MM.1S (cell line): Measurements from ENCODE around the gene PTPRK.

Experiments used
- DNase-seq: peaks from one replicate; pipeline ENCODE4 v3.0.0-alpha.2; 2015
- H2AFZ ChIP-seq: fragments of 300-600 bp; sonication (generic); 2 replicates; pipeline ENCODE4 v1.6.0; 2016; ENCODE audit warnings: antibody characterized with exemption, low read length
- H3F3A ChIP-seq: fragments of 300-600 bp; sonication (generic); 2 replicates; pipeline ENCODE4 v1.6.1; 2016; ENCODE audit warnings: mild to moderate bottlenecking, antibody characterized with exemption, low read length, moderate library complexity, mixed read lengths; ENCODE audit not compliant: insufficient read depth
- H3K27ac ChIP-seq: fragments of 300-600 bp; sonication (generic); 2 replicates; pipeline ENCODE4 v1.5.1; 2016; ENCODE audit warnings: mild to moderate bottlenecking, low read length
- H3K27me3 ChIP-seq: fragments of 300-600 bp; sonication (generic); replicated peaks from 2 replicates; pipeline ENCODE4 v1.6.0; 2016; ENCODE audit warnings: low read length; ENCODE audit not compliant: insufficient read depth
- H3K36me3 ChIP-seq: fragments of 300-600 bp; sonication (generic); replicated peaks from 2 replicates; pipeline ENCODE4 v1.6.1; 2016; ENCODE audit warnings: mild to moderate bottlenecking, low read length, mixed read lengths; ENCODE audit not compliant: insufficient read depth
- H3K4me1 ChIP-seq: fragments of 300-600 bp; sonication (generic); 2 replicates; pipeline ENCODE4 v1.6.1; 2016; ENCODE audit warnings: low read length, mixed read lengths
- H3K4me2 ChIP-seq: fragments of 300-600 bp; sonication (generic); 2 replicates; pipeline ENCODE4 v1.6.0; 2016; ENCODE audit warnings: low read depth, low read length
- H3K4me3 ChIP-seq: fragments of 300-600 bp; sonication (generic); 2 replicates; pipeline ENCODE4 v1.5.1; 2016; ENCODE audit warnings: low read length, mixed read lengths
- H3K79me2 ChIP-seq: fragments of 300-600 bp; sonication (generic); 2 replicates; pipeline ENCODE4 v1.6.1; 2016; ENCODE audit warnings: mixed run types, low read length, mixed read lengths
- H3K9ac ChIP-seq: fragments of 300-600 bp; sonication (generic); 2 replicates; pipeline ENCODE4 v1.6.1; 2016; ENCODE audit warnings: low read length, mixed read lengths
- H3K9me2 ChIP-seq: fragments of 300-600 bp; sonication (generic); replicated peaks from 2 replicates; pipeline ENCODE4 v1.6.1; 2016; ENCODE audit warnings: mild to moderate bottlenecking, low read length, mixed read lengths; ENCODE audit not compliant: insufficient read depth
- H3K9me3 ChIP-seq: fragments of 300-600 bp; sonication (generic); replicated peaks from 2 replicates; pipeline ENCODE4 v1.6.1; 2016; ENCODE audit warnings: mild to moderate bottlenecking, low read length, mixed read lengths; ENCODE audit not compliant: insufficient read depth
- H4K20me1 ChIP-seq: fragments of 300-600 bp; sonication (generic); 2 replicates; pipeline ENCODE4 v1.6.1; 2016; ENCODE audit warnings: mild to moderate bottlenecking, low read length, moderate library complexity, mixed read lengths; ENCODE audit not compliant: insufficient read depth
- EZH2 ChIP-seq: fragments of 300-600 bp; sonication (generic); optimal IDR thresholded peaks from 2 replicates; pipeline ENCODE3; 2017; ENCODE audit warnings: low read depth, mild to moderate bottlenecking, antibody characterized with exemption, low read length, mixed read lengths
- EZH2phosphoT487 ChIP-seq: fragments of 300-600 bp; sonication (generic); IDR thresholded peaks from 2 replicates; pipeline ENCODE4 v1.6.1; 2018; ENCODE audit warnings: antibody characterized with exemption, low read length
- TF ChIP-seq, protein P1 (sequence below): fragments of 300-600 bp; sonication (generic); IDR thresholded peaks from 2 replicates; pipeline ENCODE4 v1.5.1; 2016; ENCODE audit warnings: antibody characterized with exemption, low read length, mixed read lengths

The PTPRK gene

DNA sequence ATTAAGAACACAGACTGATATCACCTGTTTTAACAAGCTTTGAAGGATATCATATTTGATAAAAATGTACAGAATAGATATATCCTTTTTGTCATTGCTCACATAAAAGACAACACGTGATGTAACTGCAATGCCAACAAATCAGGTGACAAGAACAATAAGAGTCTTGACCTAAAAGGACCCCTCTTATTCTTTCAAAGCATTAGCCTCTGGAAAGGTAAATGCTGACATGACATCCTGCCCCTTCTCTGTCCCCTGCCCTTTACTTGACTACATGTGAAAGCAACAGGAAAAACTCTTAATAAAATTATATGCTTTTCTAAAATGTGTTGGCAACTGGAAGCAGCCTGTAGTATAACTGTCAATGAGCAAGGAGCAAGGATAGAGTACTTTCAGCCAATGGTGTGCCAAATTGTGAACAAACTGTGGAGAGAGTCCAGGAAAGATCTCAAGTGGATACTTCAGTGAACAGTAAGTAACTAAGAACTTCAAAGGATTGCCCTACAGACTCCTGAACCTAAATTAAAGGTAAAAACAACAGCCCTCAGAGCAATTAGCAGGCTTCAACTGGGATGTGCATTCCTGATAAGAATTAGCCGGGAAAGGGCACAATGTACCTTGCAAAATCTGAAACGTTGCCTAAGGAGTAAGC, 16.3 kb downstream of the PTPRK start:
- H4K20me1 ChIP-seq = no peaks in the 10 kb centered on the region
- H3K36me3 ChIP-seq = no peaks in the 10 kb centered on the region
- no peak overlapping the region for H3K4me3 ChIP-seq
- H3K27ac ChIP-seq = no peak overlapping the region
- TF ChIP-seq EZH2 (no peak), EZH2phosphoT487 (no peak)
- TF ChIP-seq, protein P1, sequence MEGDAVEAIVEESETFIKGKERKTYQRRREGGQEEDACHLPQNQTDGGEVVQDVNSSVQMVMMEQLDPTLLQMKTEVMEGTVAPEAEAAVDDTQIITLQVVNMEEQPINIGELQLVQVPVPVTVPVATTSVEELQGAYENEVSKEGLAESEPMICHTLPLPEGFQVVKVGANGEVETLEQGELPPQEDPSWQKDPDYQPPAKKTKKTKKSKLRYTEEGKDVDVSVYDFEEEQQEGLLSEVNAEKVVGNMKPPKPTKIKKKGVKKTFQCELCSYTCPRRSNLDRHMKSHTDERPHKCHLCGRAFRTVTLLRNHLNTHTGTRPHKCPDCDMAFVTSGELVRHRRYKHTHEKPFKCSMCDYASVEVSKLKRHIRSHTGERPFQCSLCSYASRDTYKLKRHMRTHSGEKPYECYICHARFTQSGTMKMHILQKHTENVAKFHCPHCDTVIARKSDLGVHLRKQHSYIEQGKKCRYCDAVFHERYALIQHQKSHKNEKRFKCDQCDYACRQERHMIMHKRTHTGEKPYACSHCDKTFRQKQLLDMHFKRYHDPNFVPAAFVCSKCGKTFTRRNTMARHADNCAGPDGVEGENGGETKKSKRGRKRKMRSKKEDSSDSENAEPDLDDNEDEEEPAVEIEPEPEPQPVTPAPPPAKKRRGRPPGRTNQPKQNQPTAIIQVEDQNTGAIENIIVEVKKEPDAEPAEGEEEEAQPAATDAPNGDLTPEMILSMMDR = no peak
- no peak overlapping the region for H2AFZ ChIP-seq
- no peaks in the 10 kb centered on the region for H3K9me3 ChIP-seq
- H3K9ac ChIP-seq = no peak overlapping the region
- H3K27me3 ChIP-seq = no peaks in the 10 kb centered on the region
- H3K4me1 ChIP-seq = no peaks in the 10 kb centered on the region
- H3K9me2 ChIP-seq = no peaks in the 10 kb centered on the region
- no peaks in the 10 kb centered on the region for H3K79me2 ChIP-seq
- no peak overlapping the region for H3K4me2 ChIP-seq
- H3F3A ChIP-seq = no peaks in the 10 kb centered on the region
- DNase-seq = no peak

DNA sequence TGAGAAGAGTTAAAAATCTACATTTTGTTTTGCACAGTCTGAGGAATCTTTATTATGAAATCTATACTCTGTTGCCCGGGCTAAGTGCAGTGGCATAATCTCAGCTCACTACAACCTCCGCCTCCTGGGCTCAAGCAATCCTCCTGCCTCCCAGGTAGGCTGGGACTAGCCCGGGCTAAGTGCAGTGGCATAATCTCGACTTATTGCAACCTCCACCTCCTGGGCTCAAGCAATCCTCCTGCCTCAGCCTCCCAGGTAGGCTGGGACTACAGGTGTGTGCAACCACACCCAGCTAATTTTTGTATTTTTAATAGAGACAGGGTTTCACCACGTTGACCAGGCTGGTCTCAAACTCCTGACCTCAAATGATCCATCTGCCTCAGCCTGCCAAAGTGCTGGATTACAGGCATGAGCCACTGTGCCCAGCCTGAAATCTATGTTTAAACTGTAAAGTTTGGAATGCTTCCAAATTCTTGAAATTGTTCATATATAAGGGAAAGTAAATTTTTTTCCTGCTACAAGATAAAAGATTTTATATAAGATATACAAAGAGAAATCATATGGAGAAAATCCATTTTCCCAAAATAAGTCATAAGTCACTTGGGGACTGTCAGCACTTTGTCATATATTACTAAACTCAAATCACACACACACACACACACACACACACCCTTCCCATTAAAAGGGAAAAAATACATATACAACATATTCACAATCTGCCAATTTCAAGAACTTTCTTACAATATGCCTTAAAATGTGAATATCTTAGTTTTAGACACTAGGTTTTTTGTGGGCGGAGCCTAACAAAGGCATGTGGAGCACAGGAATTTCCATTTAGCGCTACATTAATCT, 19.4 kb downstream of the PTPRK start:
- Histone ChIP-seq H3K27me3 (no peaks in the 10 kb centered on the region), H4K20me1 (no peaks in the 10 kb centered on the region), H3K4me2 (no peak overlapping the region), H3K4me1 (no peaks in the 10 kb centered on the region), H3K27ac (no peak overlapping the region), H3F3A (no peaks in the 10 kb centered on the region), H3K79me2 (no peaks in the 10 kb centered on the region), H3K4me3 (no peak overlapping the region), H3K36me3 (no peaks in the 10 kb centered on the region), H2AFZ (no peak overlapping the region), H3K9me2 (no peaks in the 10 kb centered on the region), H3K9me3 (no peaks in the 10 kb centered on the region), H3K9ac (no peak overlapping the region)
- no peak for DNase-seq
- TF ChIP-seq EZH2phosphoT487 = no peak

DNA sequence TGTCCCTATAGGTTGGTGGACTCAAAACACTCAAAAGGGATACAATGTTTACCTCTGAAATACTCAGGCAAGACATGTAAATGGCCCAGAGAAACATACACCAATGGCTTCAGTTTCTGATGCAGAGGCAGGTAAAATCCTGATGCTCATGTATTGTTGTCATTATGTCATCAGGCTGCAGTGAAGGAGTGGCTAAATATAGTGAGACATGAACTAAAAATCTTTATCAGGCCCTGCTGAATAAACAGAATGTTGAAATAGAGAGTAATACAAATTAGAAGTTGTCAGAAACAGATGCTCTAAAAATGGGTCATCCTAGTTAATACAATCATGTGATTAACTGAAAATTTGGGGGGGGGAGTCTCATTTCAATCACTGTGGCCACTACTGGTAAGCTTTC, 20.4 kb downstream of the PTPRK start:
- H3K79me2 ChIP-seq = no peaks in the 10 kb centered on the region
- no peaks in the 10 kb centered on the region for H3K9me2 ChIP-seq
- H3K27me3 ChIP-seq = no peaks in the 10 kb centered on the region
- H3K9me3 ChIP-seq = no peaks in the 10 kb centered on the region
- H3K4me1 ChIP-seq = no peaks in the 10 kb centered on the region
- no peak for DNase-seq
- H4K20me1 ChIP-seq = no peaks in the 10 kb centered on the region
- H3K36me3 ChIP-seq = no peaks in the 10 kb centered on the region
- H3K4me3 ChIP-seq = no peak overlapping the region
- no peaks in the 10 kb centered on the region for H3F3A ChIP-seq
- H3K4me2 ChIP-seq = no peak overlapping the region
- H2AFZ ChIP-seq = no peak overlapping the region
- no peak overlapping the region for H3K9ac ChIP-seq
- H3K27ac ChIP-seq = no peak overlapping the region
- TF ChIP-seq EZH2phosphoT487 (no peak), EZH2 (no peak)
- TF ChIP-seq, protein P1 = no peak
